GM12891 (cell line): Measurements from ENCODE around the gene BMPR2.

Source experiments
- POLR2A ChIP-seq: IDR thresholded peaks from 2 replicates; pipeline ENCODE4 v1.6.1; 2011; ENCODE audit warnings: low read depth, low read length, control low read depth
- POLR2AphosphoS5 ChIP-seq: IDR thresholded peaks from 2 replicates; pipeline ENCODE4 v1.6.1; 2011; ENCODE audit warnings: low read depth, low read length, control low read depth
- POU2F2 ChIP-seq: IDR thresholded peaks from 2 replicates; pipeline ENCODE4 v1.6.1; 2011; ENCODE audit warnings: low read depth, mild to moderate bottlenecking, control low read depth, low read length, moderate library complexity
- TAF1 ChIP-seq: IDR thresholded peaks from 2 replicates; pipeline ENCODE4 v1.6.1; 2011; ENCODE audit warnings: low read depth, low read length, control low read depth

DNA sequence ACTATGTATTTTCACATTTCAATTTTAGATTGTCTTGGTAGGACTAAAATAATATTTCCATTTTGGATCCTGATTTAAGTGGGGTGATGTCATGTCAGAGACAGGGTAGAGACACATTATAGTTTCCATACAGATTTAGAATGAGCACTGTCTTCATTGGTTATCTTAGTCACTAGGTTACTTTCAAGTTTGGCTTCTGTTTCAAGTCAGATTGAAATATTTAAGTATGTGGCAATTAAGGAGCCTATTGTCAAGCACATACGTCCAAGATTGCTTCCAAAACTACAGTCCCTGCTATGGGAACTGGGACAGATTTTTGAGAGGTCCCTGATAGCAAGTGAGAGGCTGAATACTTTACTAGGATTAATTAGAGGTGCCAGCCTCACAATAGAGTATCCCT lies 169.4 kb downstream of the BMPR2 start:
- TF ChIP-seq TAF1 (no peak), POLR2AphosphoS5 (no peak), POLR2A (no peak), POU2F2 (no peak)
